Astrocyte (in vitro differentiated cells and primary cell): ENCODE results near the gene TAS2R46. TPM values are rescaled to one million over a fixed set of nuclear protein-coding genes. Genes with fewer than 3 reads are reported as not detected.
"Not testable (repeated sequence)": the region's sequence is repeated elsewhere in the genome, so short reads cannot be mapped to it uniquely, and the experiment has no call there.

Experiments
- DNase-seq: peaks from one replicate; pipeline ENCODE4 v3.0.0-alpha.2; 2010; ENCODE audit warnings: low read depth
- FAIRE-seq: peaks from 2 replicates; lab custom pipeline; 2011; peaks lifted over from hg19 to GRCh38; lab: Jason Lieb, UNC
- H2AFZ ChIP-seq: 2 replicates; pipeline ENCODE4 v1.6.0; 2012; ENCODE audit warnings: low read depth, low read length, inconsistent platforms
- H3K27ac ChIP-seq: 2 replicates; pipeline ENCODE4 v1.5.1; 2011; ENCODE audit warnings: low read depth, low read length, inconsistent platforms
- H3K27me3 ChIP-seq: 2 replicates; pipeline ENCODE4 v1.6.0; 2011; ENCODE audit warnings: low read length, inconsistent platforms; ENCODE audit not compliant: insufficient read depth
- H3K36me3 ChIP-seq: 2 replicates; pipeline ENCODE4 v1.5.1; 2011; ENCODE audit warnings: low read length, inconsistent platforms; ENCODE audit not compliant: insufficient read depth
- H3K4me1 ChIP-seq: 2 replicates; pipeline ENCODE4 v1.5.1; 2011; ENCODE audit warnings: low read length, inconsistent platforms; ENCODE audit not compliant: insufficient read depth
- H3K4me2 ChIP-seq: 2 replicates; pipeline ENCODE4 v1.6.0; 2012; ENCODE audit warnings: low read length, inconsistent platforms
- H3K4me3 ChIP-seq: 2 replicates; pipeline ENCODE4 v1.5.1; 2011; ENCODE audit warnings: low read depth, mild to moderate bottlenecking, low read length, inconsistent platforms; ENCODE audit not compliant: insufficient read depth
- H3K79me2 ChIP-seq: 2 replicates; pipeline ENCODE4 v1.6.0; 2012; ENCODE audit warnings: mild to moderate bottlenecking, low read length, inconsistent platforms; ENCODE audit not compliant: insufficient read depth
- H3K9ac ChIP-seq: 2 replicates; pipeline ENCODE4 v1.6.0; 2012; ENCODE audit warnings: mild to moderate bottlenecking, low read length, inconsistent platforms
- H3K9me3 ChIP-seq: 2 replicates; pipeline ENCODE4 v1.5.1; 2012; ENCODE audit warnings: low read depth, mild to moderate bottlenecking, low read length, inconsistent platforms; ENCODE audit not compliant: insufficient read depth
- H4K20me1 ChIP-seq: 2 replicates; pipeline ENCODE4 v1.6.0; 2012; ENCODE audit warnings: low read length, inconsistent platforms; ENCODE audit not compliant: insufficient read depth
- H3K27ac Mint-ChIP-seq: one replicate; pipeline ENCODE4 v1.8.0; 2021; ENCODE audit warnings: mild to moderate bottlenecking, mixed read lengths; ENCODE audit not compliant: unreplicated experiment
- H3K27me3 Mint-ChIP-seq: one replicate; pipeline ENCODE4 v1.8.0; 2021; ENCODE audit warnings: low read depth, mixed read lengths; ENCODE audit not compliant: unreplicated experiment
- H3K36me3 Mint-ChIP-seq: one replicate; pipeline ENCODE4 v1.8.0; 2021; ENCODE audit warnings: low read depth, mixed read lengths; ENCODE audit not compliant: unreplicated experiment
- H3K4me1 Mint-ChIP-seq: one replicate; pipeline ENCODE4 v1.8.0; 2021; ENCODE audit warnings: low read depth, mixed read lengths; ENCODE audit not compliant: unreplicated experiment
- H3K4me3 Mint-ChIP-seq: one replicate; pipeline ENCODE4 v1.8.0; 2021; ENCODE audit warnings: mild to moderate bottlenecking, moderate library complexity, mixed read lengths; ENCODE audit not compliant: unreplicated experiment
- H3K9me3 Mint-ChIP-seq: one replicate; pipeline ENCODE4 v1.8.0; 2021; ENCODE audit warnings: mild to moderate bottlenecking, mixed read lengths; ENCODE audit not compliant: unreplicated experiment
- EZH2 ChIP-seq: IDR thresholded peaks from 2 replicates; pipeline ENCODE4 v1.6.1; 2012; ENCODE audit warnings: mild to moderate bottlenecking, low read length, inconsistent platforms; ENCODE audit not compliant: insufficient read depth
- total RNA-seq: library from RNA; stranded (reverse); gene quantifications from 2 replicates; pipeline ENCODE4 v1.2.1, GENCODE V29; 2021
- TF ChIP-seq, protein P1 (sequence below): IDR thresholded peaks from 2 replicates; pipeline ENCODE4 v1.5.1; 2011; ENCODE audit warnings: low read depth, mild to moderate bottlenecking, inconsistent platforms, low read length, moderate library complexity; ENCODE audit not compliant: insufficient read depth

Gene TAS2R46
- total RNA-seq, 1 donor from 2014 or later: 0.57 TPM

DNA sequence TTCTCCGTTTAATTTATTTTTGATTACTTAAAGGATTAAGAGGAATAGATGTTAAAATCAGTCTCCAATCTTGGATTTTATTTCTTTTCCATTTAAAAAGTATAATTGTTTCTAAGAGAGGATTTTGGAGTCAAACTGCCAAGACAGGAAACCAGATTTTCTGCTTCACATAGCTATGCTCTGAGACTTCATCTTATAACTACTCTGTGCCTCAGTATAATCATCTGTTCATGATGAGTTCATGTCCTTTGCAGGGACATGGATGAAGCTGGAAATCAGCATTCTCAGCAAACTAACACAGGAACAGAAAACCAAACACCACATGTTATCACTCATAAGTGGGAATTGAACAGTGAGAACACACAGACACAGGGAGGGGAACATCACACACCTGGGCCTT is 21.9 kb downstream of the TAS2R46 start:
- H3K4me1 ChIP-seq: no peaks in the 10 kb centered on the region
- H3K36me3 ChIP-seq: no peaks in the 10 kb centered on the region
- peaks cover 8% of the 10 kb centered on the region for H3K79me2 ChIP-seq
- H3K9ac ChIP-seq: no peak overlapping the region
- H3K9me3 ChIP-seq: no peaks in the 10 kb centered on the region
- peaks cover 8% of the 10 kb centered on the region for H3K36me3 Mint-ChIP-seq
- H3K4me1 Mint-ChIP-seq: peaks cover 3% of the 10 kb centered on the region
- H2AFZ ChIP-seq: no peak overlapping the region
- no peak overlapping the region for H3K4me2 ChIP-seq
- H3K9me3 Mint-ChIP-seq: no peaks in the 10 kb centered on the region
- H4K20me1 ChIP-seq: peaks cover 15% of the 10 kb centered on the region
- H3K27ac Mint-ChIP-seq: no peak overlapping the region
- no peak overlapping the region for H3K4me3 Mint-ChIP-seq
- no peak overlapping the region for H3K27ac ChIP-seq
- FAIRE-seq (no peak), DNase-seq (no peak)
- H3K27me3 Mint-ChIP-seq: no peaks in the 10 kb centered on the region
- no peak overlapping the region for H3K4me3 ChIP-seq
- H3K27me3 ChIP-seq: no peaks in the 10 kb centered on the region
- no peak for TF ChIP-seq EZH2
- TF ChIP-seq, protein P1, sequence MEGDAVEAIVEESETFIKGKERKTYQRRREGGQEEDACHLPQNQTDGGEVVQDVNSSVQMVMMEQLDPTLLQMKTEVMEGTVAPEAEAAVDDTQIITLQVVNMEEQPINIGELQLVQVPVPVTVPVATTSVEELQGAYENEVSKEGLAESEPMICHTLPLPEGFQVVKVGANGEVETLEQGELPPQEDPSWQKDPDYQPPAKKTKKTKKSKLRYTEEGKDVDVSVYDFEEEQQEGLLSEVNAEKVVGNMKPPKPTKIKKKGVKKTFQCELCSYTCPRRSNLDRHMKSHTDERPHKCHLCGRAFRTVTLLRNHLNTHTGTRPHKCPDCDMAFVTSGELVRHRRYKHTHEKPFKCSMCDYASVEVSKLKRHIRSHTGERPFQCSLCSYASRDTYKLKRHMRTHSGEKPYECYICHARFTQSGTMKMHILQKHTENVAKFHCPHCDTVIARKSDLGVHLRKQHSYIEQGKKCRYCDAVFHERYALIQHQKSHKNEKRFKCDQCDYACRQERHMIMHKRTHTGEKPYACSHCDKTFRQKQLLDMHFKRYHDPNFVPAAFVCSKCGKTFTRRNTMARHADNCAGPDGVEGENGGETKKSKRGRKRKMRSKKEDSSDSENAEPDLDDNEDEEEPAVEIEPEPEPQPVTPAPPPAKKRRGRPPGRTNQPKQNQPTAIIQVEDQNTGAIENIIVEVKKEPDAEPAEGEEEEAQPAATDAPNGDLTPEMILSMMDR: no peak

DNA sequence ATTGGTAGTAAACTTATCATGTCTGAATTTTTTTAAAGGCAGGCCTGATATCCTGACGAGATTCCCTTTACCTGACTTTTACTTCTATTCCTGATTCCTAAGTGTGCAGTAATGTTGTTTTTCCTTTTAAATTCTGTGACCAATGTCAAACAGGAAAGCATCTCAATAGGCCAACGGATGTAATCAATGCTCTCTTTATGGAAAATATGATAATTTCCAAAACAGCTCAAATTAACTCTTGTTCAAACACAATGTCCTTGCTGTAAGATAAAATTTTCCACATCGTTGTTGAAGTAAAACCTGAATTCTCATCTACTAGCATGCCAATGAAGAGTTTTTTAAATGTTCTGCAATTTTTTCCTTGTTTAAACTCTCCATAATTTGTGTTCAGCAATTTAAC is 22.9 kb downstream of the TAS2R46 start:
- no peak overlapping the region for H3K27ac Mint-ChIP-seq
- peaks cover 4% of the 10 kb centered on the region for H3K36me3 Mint-ChIP-seq
- no peaks in the 10 kb centered on the region for H3K27me3 Mint-ChIP-seq

DNA sequence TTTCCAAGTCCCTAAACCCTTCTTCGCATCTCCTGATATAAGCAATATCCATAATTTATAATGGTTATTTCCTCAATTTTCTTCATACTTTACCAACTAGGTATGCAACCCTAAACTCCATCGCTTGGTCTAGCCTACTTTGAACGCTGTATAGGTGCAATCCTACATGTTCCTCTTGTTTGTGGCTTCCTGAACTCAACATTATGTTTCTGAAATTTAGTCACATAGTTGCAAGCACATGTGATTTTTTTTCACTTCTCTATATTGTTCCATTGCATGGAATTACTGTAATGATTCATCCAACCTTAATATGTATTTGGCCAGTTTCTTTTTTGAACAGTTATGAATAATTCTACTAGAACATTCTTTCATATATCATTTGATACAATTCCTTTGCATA is 28.1 kb downstream of the TAS2R46 start:
- not testable (repeated sequence) for H3K9me3 ChIP-seq, FAIRE-seq, H3K27ac ChIP-seq, H3K4me3 Mint-ChIP-seq, DNase-seq, H3K27me3 ChIP-seq, H2AFZ ChIP-seq, H3K9ac ChIP-seq, H3K4me2 ChIP-seq, H3K36me3 ChIP-seq, H3K4me1 ChIP-seq, H3K79me2 ChIP-seq, H3K4me3 ChIP-seq, H3K4me1 Mint-ChIP-seq, H4K20me1 ChIP-seq, H3K36me3 Mint-ChIP-seq, H3K27me3 Mint-ChIP-seq, H3K27ac Mint-ChIP-seq, H3K9me3 Mint-ChIP-seq

More for the DNA sequence above, 22.9 kb downstream of the TAS2R46 start:
- Histone ChIP-seq H3K4me1 (no peaks in the 10 kb centered on the region), H2AFZ (no peak overlapping the region), H3K27me3 (no peaks in the 10 kb centered on the region), H3K9me3 (no peaks in the 10 kb centered on the region), H3K27ac (no peak overlapping the region), H3K9ac (no peak overlapping the region), H3K4me2 (no peak overlapping the region), H3K4me3 (no peak overlapping the region), H3K36me3 (no peaks in the 10 kb centered on the region), H4K20me1 (peaks cover 12% of the 10 kb centered on the region), H3K79me2 (peaks cover 5% of the 10 kb centered on the region)
- Mint-ChIP-seq H3K4me1 (peaks cover 3% of the 10 kb centered on the region), H3K9me3 (no peaks in the 10 kb centered on the region), H3K4me3 (no peak overlapping the region)
- DNase-seq (no peak), FAIRE-seq (no peak)
- TF ChIP-seq, protein P1: no peak
- no peak for TF ChIP-seq EZH2
